Measurements from ENCODE around the gene HES6.

- TF ChIP-seq CTCF (IDR thresholded peaks at IDR 0.05) (no peak), POLR2A (IDR thresholded peaks at IDR 0.05) (no peak)
Observed at GRCh38 chr2:238225911-238226697, 13.7 kb downstream of the HES6 start.

Data from upper lobe of left lung (tissue), 4 donors.